Thyroid gland (tissue), 4 donors: Measurements from ENCODE around the gene BICDL1.

ENCODE experiments used
- CTCF ChIP-seq, 6 experiments: fragments of 200-600 bp in 3 of 6; fragments of 450-650 bp in 3 of 6; sonication (generic) in 3 of 6; IDR thresholded peaks; one replicate each; pipeline ENCODE4 v1.5.1; 2016 to 2019; ENCODE audit warnings: antibody characterized with exemption in 6 of 6, mild to moderate bottlenecking in 2 of 6, inconsistent platforms in 1 of 6, moderate library complexity in 1 of 6
- POLR2A ChIP-seq, 2 donors: fragments of 450-650 bp; IDR thresholded peaks; one replicate each; pipeline ENCODE4 v1.6.1; 2017; ENCODE audit warnings: antibody characterized with exemption in 2 of 2, mild to moderate bottlenecking in 2 of 2, moderate library complexity in 1 of 2

- no peak for TF ChIP-seq CTCF (IDR thresholded peaks at IDR 0.05)
- TF ChIP-seq POLR2A (IDR thresholded peaks at IDR 0.05): no peak
Measured at GRCh38 chr12:120025640-120026039, 36.6 kb downstream of the BICDL1 start.
